Epithelial cell of proximal tubule (primary cell): ENCODE measurements around the gene FARP2. TPM values are rescaled to one million over a fixed set of nuclear protein-coding genes. Genes with fewer than 3 reads are reported as not detected.

Experiments
- DNase-seq: peaks from one replicate; pipeline ENCODE4 v3.0.0-alpha.2; 2011; ENCODE audit warnings: low read depth
- H3K4me3 ChIP-seq: 2 replicates; pipeline ENCODE4 v1.5.1; 2011; ENCODE audit warnings: low read depth, mild to moderate bottlenecking, low read length
- CTCF ChIP-seq: conservative IDR thresholded peaks from 2 replicates; pipeline ENCODE4 v1.5.1; 2012; ENCODE audit warnings: low read depth, mild to moderate bottlenecking, low read length
- total RNA-seq: library from RNA; depleted of rRNA; stranded (reverse); fragments of >200 nt; gene quantifications from 2 replicates; pipeline ENCODE4 v1.2.3, GENCODE V29; 2015

The FARP2 gene
- total RNA-seq, 1 donor from 2014 or later, result 34.2 TPM

DNA sequence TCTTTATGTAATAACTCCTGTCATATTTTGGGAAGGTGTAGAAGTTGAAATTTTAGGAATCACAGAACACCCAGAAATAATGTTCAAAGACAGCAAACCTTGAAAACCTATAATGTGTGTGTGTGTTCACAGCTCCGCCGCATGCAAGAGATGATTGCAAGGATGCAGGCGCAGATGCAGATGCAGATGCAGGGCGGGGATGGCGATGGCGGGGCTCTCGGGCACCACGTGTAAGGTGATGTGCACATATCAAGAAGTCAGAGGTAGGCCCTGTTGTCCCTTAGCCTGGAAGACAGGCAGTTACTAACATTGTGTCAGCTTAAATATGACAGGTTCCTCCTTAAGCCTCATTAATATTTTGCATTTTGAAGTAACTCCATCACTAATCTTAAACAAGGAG, 6.1 kb upstream of the FARP2 start:
- DNase-seq, result no peak
- H3K4me3 ChIP-seq, result no peak overlapping the region
- no peak for TF ChIP-seq CTCF

GRCh38 chr2:241350530-241350877, 5.6 kb upstream of the FARP2 start:
- no peak overlapping the region for H3K4me3 ChIP-seq
- no peak for TF ChIP-seq CTCF
- no peak for DNase-seq

DNA sequence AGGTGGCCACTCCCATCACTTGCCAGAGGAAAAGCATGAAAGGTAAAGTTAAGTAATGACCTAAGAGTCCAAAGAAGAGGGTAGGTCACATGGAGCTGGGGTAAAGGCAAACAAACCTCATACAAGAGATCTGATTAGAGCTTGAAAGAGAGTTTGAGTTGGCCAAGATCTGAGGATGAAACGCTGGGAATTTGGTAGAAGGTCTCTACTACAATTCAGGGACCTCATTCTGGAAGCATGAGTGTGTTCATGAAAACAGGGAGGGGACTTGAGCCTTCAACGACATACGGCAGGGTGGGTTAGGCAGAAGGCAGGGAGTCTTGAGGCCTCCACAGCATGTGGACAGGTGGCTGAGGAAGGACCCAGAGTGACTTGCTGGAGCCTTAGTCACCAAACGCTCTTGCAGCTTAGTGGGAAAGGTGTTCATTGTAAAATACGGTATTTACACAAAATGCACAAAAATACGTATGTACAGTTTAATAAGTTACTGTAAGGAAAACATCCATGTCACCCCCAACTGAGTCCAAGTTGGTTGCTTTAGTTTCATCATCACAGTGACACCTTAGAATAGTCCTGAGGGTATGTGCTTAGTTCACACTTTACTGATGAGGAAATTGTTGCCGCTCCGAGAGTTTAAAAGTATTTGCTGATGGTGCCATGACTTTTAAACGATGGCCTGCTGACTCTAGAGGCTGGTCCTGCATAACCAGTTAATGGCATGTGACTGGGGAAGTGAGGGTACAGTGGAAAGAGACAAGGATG, 5.0 kb upstream of the FARP2 start:
- DNase-seq, result peak; percentile 71
- no peak overlapping the region for H3K4me3 ChIP-seq
- TF ChIP-seq CTCF, result no peak

DNA sequence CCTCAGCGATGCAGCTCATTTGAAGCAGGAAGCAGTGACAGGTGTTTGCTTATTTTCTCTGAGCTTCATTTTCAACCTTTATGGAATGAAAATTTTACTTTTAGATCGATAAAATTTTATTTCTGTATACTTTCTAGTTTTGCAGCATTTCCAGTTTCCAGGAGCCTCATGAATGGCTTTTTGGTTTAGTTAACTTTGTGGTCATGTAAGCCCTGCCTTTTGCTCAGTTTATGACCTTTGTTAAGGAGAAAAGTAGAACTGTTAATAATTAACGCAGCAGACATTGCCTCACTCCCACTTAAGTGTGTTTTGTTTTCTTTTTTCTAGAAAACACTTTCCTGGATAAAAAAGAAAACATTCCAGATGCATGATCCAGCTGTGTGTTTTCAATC, 4.4 kb upstream of the FARP2 start:
- TF ChIP-seq CTCF, result no peak
- H3K4me3 ChIP-seq, result no peak overlapping the region
- peak; percentile 76 for DNase-seq

GRCh38 chr2:241352227-241352626, 3.9 kb upstream of the FARP2 start:
- TF ChIP-seq CTCF, result no peak
- H3K4me3 ChIP-seq, result no peak overlapping the region
- DNase-seq, result no peak

DNA sequence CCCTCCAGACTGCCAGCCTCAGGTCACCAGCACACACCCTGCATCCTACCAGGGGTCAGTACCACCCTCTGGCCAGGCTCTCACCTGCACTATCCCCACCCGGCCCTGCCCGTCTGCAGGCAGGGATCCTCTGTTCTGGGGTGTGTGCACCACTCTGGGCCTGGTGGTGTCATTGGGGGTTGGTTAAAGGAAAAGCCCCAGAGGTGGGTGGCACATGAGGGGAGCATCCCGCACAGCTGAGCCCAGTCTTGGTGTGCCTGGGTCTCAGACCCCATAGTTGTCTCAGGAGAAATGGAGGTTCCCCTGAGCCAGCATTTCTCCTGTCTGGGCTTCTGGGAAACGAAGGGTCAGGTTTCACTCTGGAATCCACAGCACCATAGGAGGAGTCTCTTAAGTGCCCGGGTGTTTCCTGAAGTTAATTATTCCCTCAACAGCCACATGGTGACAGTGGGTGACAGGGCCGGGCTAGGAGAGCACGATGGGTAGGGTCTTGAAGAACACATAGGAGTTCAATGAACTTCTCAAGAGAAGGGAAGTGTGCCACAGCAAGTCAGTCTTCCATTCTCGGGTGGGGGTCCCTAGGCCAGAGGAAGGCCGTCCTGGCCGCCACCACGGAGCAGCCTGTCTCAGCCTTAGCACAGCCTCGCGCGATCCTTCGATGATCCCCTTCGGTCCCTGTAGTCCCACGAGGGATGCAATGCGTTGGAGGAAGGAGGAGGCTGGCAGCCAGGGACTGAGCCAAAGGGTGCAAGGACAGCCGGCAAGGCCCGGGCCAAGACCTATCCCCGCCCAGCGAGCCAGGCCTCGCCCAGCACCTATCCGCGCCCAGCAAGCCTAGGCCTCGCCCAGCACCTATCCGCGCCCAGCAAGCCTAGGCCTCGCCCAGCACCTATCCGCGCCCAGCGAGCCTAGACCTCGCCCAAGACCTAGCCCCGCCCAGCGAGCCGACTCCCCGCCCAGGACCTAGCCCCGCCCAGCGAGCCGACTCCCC, 1.1 kb upstream of the FARP2 start:
- peak overlapping the region; percentile 34 for H3K4me3 ChIP-seq
- TF ChIP-seq CTCF, result no peak
- no peak for DNase-seq
